Nephron (organoid): ENCODE measurements around the gene IL2RG.

Experiments used
- H3K27ac Mint-ChIP-seq, 3 experiments: 2 replicates each; pipeline ENCODE4 v1.8.0; 2020; ENCODE audit warnings: mixed read lengths in 3 of 3, mild to moderate bottlenecking in 2 of 3, moderate library complexity in 1 of 3
- H3K27me3 Mint-ChIP-seq: 2 replicates; pipeline ENCODE4 v1.8.0; 2021; ENCODE audit warnings: low read depth, mild to moderate bottlenecking, moderate library complexity, mixed read lengths
- H3K36me3 Mint-ChIP-seq: 2 replicates; pipeline ENCODE4 v1.8.0; 2020; ENCODE audit warnings: low read depth, mixed read lengths
- H3K4me1 Mint-ChIP-seq: 2 replicates; pipeline ENCODE4 v1.8.0; 2020; ENCODE audit warnings: mixed read lengths
- H3K4me3 Mint-ChIP-seq, 3 experiments: 2 replicates each; pipeline ENCODE4 v1.8.0; 2020; ENCODE audit warnings: mild to moderate bottlenecking in 3 of 3, mixed read lengths in 3 of 3, moderate library complexity in 2 of 3
- H3K9me3 Mint-ChIP-seq: 2 replicates; pipeline ENCODE4 v1.8.0; 2020; ENCODE audit warnings: mixed read lengths
- CTCF ChIP-seq, 3 experiments: fragments of 200-600 bp; sonication (generic); IDR thresholded peaks; one replicate each; pipeline ENCODE4 v1.5.0; 2021; ENCODE audit warnings: antibody characterized with exemption in 3 of 3; ENCODE audit not compliant: unreplicated experiment in 3 of 3

The IL2RG gene

GRCh38 chrX:71140440-71140839 is 29.1 kb upstream of the IL2RG start:
- Mint-ChIP-seq H3K4me1 (peaks cover 8% of the 10 kb centered on the region), H3K36me3 (peaks cover 44% of the 10 kb centered on the region), H3K27me3 (no peaks in the 10 kb centered on the region), H3K9me3 (peaks cover 9% of the 10 kb centered on the region), H3K27ac (no peak overlapping the region), H3K4me3 (no peak overlapping the region)
- no peak for TF ChIP-seq CTCF (IDR thresholded peaks at IDR 0.05; ENCODE audit: unreplicated experiment in 3 of 3)

- Mint-ChIP-seq H3K4me1 (peaks cover 4% of the 10 kb centered on the region), H3K4me3 (no peak overlapping the region), H3K27me3 (no peaks in the 10 kb centered on the region), H3K9me3 (peaks cover 4% of the 10 kb centered on the region), H3K27ac (no peak overlapping the region), H3K36me3 (peaks cover 75% of the 10 kb centered on the region)
- no peak for TF ChIP-seq CTCF (IDR thresholded peaks at IDR 0.05; ENCODE audit: unreplicated experiment in 3 of 3)
These were observed 20.1 kb upstream of the IL2RG start for GRCh38 chrX:71131510-71131909.

GRCh38 chrX:71128915-71129765 is 17.8 kb upstream of the IL2RG start:
- H3K27ac Mint-ChIP-seq = peak overlapping the region; percentile 23 to 62 (median 46)
- H3K27me3 Mint-ChIP-seq = no peaks in the 10 kb centered on the region
- H3K9me3 Mint-ChIP-seq = peaks cover 4% of the 10 kb centered on the region
- no peak overlapping the region for H3K4me3 Mint-ChIP-seq
- peak; percentile 47 to 59 (median 57) for TF ChIP-seq CTCF (IDR thresholded peaks at IDR 0.05; ENCODE audit: unreplicated experiment in 3 of 3)
- peaks cover 67% of the 10 kb centered on the region for H3K36me3 Mint-ChIP-seq
- H3K4me1 Mint-ChIP-seq = peaks cover 4% of the 10 kb centered on the region

- Mint-ChIP-seq H3K4me3 (no peak overlapping the region), H3K4me1 (peaks cover 4% of the 10 kb centered on the region), H3K27me3 (no peaks in the 10 kb centered on the region), H3K9me3 (peaks cover 4% of the 10 kb centered on the region), H3K36me3 (peaks cover 71% of the 10 kb centered on the region), H3K27ac (peak overlapping the region in 1 of 3 experiments; percentile 62)
- no peak for TF ChIP-seq CTCF (IDR thresholded peaks at IDR 0.05; ENCODE audit: unreplicated experiment in 3 of 3)
These were observed 16.9 kb upstream of the IL2RG start for GRCh38 chrX:71128166-71128833.

- Mint-ChIP-seq H3K4me1 (no peaks in the 10 kb centered on the region), H3K27ac (peak overlapping the region; percentile 66 to 91 (median 73)), H3K9me3 (no peaks in the 10 kb centered on the region)
These were observed 7.7 kb upstream of the IL2RG start for GRCh38 chrX:71118985-71119535.

More at GRCh38 chrX:71118985-71119535, 7.7 kb upstream of the IL2RG start:
- no peak for TF ChIP-seq CTCF (IDR thresholded peaks at IDR 0.05; ENCODE audit: unreplicated experiment in 3 of 3)
- Mint-ChIP-seq H3K4me3 (peak overlapping the region; percentile 87 to 89 (median 88)), H3K36me3 (peaks cover 39% of the 10 kb centered on the region), H3K27me3 (no peaks in the 10 kb centered on the region)
